Lung microvascular endothelial cell (primary cell): ENCODE results near the gene TIMM44. TPM values are rescaled to one million over a fixed set of nuclear protein-coding genes. Genes with fewer than 3 reads are reported as not detected.
"Not testable (repeated sequence)": the region's sequence is repeated elsewhere in the genome, so short reads cannot be mapped to it uniquely, and the experiment has no call there.

ENCODE experiments used
- DNase-seq, 2 donors: peaks; one replicate each; pipeline versions ENCODE4 v3.0.0 to v3.0.0-alpha.2; 2010; ENCODE audit warnings: low read depth in 2 of 2
- total RNA-seq: library from RNA; depleted of rRNA; stranded (reverse); fragments of >200 nt; gene quantifications from 2 replicates; pipeline ENCODE4 v1.2.1, GENCODE V29; 2014

Gene TIMM44
- total RNA-seq, 1 donor from 2014 or later, result 28.2 TPM

DNA sequence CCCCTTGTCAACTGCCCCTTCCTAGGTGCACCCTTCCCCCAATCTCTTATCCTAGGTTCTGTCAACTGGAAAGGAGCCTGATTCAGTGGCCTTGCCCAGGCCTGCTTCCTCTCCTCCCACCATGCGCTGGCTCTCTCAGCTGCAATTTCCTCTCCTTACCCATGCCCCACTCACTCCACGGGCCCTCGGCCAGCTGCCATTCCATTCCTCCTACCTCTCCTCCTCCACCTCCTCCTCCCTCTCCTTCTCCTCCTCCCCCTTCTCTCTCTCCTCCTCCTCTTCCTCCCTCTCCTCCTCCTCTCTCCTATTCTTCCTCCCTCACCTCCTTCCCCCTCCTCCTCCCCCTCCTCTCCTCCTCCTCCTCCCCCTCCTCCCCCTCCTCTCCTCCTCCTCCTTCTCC, 9.6 kb upstream of the TIMM44 start:
- peak in 1 of 2 donors; percentile 49 for DNase-seq

DNA sequence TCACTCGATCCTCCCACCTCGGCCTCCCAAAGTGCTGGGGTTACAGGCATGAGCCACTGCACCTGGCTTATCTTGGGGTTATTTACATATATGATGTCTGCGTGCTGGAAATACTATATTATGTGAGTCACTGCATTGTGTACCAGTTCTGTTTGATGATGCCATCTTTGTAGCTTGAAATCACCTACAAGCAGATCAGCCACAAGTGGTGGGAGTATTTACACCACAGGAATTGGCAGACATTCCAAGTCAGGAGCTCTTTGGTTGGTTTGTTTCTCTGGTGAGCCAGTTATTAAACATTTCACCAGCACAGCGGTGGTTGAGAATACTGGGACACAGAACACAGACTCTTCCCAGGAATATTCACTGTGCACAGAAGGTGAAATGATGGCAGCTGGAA, 4.5 kb upstream of the TIMM44 start:
- no peak for DNase-seq

GRCh38 chr19:7944177-7944761, 803 bp upstream of the TIMM44 start:
- peak; percentile 88 for DNase-seq

- no peak for DNase-seq
Observed at GRCh38 chr19:7942981-7943443, 454 bp downstream of the TIMM44 start.

DNA sequence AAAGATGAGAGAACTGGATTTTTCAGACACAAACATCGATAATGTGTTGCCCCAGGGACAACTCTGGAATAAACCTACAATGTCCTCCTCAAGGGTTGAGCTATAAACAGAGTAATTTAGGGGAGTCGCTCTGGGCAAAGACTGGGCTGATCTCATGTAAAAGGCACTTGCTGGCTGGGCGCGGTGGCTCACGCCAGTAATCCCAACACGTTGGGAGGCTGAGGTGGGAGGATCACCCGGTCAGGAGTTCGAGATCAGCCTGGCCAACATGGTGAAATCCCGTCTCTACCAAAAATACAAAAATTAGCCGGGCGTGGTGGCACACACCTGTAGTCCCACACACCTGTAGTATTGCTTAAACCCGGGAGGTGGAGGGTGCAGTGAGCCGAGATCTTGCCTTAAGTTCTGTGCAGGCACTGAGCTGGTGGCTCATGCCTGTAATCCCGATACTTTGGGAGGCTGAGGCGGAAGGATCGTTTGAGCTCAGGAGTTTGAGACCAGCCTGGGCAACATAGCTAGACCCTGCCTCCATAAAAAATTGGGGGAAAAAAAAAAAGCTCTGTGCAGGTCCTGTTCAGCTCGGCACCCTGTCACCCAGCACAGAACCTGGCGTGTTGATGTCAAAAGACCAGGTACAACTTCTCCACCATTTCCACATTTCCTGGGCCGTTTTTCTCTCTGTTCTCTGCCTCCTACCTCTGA, 1.4 kb downstream of the TIMM44 start:
- no peak for DNase-seq

DNA sequence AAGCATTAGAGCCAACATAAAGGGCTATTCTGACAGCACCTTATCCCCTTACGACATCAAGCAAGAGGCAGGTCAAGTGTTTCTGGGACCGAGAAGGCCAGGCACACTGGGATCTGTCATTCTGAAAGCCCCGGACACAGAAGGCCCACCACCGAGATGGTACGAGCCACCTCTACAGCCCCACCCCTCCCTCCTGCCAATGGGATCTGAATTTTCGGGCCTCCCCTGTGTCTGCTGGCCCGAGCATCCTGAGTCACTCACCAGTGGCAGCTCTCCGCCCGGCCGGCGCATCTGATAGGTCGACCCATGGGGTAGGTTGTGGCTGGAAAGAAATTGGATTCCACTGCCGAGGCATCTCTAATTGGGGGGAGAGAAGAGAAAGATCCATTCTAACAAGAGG, 2.6 kb downstream of the TIMM44 start:
- DNase-seq, result no peak

DNA sequence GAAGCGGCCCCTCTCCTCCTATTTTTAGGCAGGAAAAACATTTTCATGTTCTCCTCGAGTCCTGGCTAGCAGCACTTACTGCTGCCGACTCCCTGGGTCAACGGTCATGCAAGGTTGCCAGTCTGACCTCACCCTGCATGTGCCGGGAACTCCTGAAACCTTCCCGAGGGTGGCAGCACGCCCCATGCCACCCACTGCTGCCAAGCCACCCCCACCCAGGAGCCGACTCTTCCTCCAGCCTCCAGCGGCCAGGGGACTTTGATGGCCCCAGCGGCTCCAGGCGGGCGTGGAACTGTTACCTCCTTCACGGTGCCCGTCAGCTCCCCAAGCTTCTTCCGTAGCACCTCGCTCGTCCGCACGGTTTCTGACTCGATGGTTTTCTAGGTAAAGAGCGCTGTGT, 8.7 kb downstream of the TIMM44 start:
- DNase-seq, result no peak

- no peak for DNase-seq
Observed at GRCh38 chr19:7933828-7934725, 9.4 kb downstream of the TIMM44 start.

DNA sequence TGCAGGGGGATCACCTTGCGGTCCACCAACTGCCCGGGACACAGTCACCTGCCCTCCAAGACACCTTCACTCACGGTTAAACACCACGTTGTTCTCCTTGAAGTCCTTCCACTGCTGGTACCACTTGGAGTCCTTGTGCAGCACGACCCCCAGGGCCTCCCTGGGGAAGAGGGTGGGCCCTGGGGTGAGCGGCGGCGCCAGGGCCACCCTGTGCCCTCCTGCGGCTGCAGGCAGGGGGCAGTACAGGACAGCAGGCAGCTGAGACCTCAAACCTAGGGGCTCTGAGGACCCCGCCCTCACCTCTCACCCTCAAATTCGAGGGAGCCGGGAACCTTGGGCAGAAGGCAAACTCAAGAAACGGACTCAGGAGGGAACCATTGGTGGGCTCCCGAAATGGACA, 10.1 kb downstream of the TIMM44 start:
- no peak for DNase-seq

- DNase-seq, result no peak
Observed at GRCh38 chr19:7932930-7933300, 10.6 kb downstream of the TIMM44 start.

GRCh38 chr19:7932276-7932929, 11.1 kb downstream of the TIMM44 start:
- DNase-seq, result no peak

DNA sequence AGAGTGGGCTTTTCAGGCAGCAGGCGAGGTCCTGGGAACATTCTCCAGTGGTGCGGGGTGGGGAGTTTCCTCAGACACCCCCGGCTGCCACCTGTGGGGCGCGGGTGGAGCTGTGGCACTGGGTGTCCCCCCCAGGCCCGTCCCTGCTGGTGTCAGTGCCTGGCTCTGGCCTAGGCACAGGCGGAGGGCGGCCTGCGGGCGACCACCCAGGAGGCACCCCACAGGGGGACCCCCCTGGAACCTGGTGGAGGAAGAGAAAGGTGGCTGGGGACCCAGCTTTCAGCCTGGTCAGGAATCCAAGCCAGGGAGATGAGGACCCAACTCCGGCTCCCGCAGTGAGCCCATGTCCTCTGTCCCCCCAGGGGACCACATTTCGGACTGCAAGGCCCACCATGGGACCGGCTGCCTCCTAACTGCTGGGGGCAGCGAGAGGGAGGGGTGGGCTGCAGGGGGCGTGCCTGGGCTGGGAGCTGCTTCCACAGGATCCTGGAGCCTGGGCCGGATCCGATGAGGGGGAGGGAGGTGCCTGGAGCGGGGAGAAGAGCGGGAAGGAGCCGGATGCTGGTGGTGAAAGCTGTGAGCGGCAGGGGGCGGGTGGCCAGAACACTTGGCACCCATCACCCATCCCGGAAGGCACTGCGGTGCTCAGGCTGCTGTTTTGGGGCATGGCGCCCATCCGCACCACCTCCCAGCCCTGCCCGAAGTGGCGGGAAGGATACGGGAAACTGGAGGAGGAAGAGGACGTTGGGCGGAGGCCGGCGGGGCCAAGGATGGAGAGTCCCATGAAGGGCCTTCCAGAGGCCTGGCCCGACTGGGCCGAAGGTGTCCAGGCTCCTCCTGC, 12.0 kb downstream of the TIMM44 start:
- DNase-seq, result no peak

- DNase-seq, result no peak
Observed at GRCh38 chr19:7930765-7931164, 12.7 kb downstream of the TIMM44 start.

DNA sequence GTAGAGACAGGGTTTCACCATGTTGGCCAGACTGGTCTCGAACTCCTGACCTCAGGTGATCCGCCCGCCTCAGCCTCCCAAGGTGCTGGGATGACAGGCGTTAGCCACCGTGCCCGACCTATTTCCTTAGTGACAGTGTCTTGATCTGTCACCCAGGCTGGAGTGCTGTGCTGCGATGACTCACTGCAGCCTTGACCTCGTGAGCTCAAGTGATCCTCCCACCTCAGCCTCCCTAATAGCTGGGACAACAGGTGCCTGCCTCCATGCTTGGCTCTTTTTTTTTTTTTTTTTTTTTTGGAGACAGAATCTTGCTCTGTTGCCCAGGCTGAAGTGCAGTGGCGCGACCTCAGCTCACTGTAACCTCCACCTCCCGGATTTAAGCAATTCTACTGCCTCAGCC, 13.4 kb downstream of the TIMM44 start:
- DNase-seq, result not testable (repeated sequence)

GRCh38 chr19:7928741-7929701, 14.4 kb downstream of the TIMM44 start:
- peak; percentile 61 to 77 for DNase-seq

DNA sequence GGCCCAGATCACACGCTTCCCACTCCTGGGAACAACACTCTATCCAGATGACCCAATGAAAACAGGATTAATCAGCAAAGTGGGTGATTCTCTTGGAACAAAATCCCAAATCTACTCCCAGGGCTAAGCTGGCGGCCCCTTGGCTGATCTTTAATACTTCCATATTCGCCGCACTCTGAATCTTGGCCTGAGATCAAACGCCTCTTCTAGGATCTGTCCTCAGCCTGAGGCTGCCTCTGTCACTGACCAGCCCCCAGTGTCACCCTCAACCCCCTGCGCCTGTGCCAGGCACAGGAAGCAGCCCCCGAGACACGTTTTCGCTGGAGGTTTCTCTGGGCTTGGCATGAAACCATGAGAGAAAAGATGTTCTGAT, 15.1 kb downstream of the TIMM44 start:
- no peak for DNase-seq

DNA sequence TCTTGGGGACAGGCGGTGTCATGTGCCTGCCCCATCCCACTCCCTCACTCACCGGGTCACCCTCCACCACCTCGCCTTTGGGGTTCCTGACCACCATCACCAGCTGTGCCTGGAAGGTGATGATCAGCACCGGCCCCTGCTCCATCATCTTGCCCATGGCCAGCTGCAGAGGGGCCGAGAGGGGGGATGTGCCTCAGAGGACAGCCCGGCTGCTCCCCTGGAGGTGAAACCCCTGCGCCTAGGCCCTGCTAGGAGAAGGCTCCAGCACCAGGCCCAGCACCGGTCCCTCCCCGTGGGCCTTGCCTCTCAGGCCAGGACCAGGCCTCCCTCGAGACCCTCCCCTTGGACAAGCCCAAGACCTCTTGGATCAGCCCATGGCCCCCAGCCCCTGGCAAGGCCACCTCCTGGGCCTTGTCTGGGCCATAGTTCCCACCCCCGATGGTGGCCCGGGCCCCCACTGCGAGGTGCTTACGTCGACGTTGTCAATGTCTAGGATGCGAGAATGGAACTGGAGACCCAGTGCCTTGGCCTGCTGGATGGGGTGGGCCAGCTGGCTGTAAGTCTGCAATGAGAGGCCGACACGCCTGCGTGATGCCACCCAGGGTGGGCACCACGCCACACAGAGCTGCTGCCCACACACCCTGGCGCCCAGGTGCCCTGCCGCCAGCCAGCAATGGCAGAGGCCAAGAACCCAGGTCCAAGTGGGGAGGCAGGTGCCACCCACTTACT, 15.7 kb downstream of the TIMM44 start:
- no peak for DNase-seq

DNA sequence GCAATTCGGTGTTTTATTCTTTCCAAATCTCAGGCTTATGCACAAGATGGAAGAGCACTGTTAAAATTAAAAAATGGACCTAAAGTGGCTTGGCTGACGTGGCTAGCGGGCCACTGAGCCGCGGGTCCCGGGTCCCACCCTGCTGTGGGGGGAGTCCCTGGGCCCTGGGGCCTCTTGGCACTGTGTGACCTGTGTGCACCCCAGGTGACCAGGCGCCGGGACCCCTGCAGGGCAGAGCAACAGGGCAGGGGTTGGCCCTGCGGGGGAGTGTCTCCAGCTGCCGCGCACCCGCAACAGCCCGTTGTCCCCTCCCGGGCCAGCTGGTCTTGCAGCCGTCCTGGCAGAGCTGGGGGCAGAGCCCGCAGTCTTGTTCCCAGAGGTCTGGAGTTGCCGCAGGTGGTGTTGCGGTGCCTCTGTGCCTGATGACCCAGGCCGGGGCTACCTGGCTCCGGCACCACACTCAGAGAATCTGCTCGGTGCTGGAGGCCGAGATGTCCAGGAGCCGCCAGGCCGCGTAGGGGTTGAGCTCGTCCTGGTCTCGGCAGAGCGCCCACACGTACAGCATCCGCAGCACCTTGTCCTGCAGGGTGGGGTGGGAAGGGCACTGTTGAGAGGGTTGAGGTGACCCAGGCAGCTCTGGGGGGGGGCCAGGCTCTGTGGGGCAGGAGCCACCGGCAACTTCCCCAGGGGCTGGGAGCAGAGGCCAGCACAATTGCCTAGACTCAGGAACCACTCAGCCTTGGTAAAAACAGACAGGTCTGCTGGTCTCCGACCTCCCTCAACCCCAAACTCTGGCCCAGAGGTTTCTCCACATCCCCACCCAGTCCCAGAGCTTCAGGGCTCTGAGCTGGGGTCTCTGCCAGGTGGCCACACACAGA, 16.5 kb downstream of the TIMM44 start:
- no peak for DNase-seq
